Amniotic epithelial cell (primary cell): ENCODE measurements around the gene WFDC9.
A peak's percentile ranks its signal among the peaks of the same experiment; 100 is the strongest.
"Not testable (repeated sequence)": the region's sequence is repeated elsewhere in the genome, so short reads cannot be mapped to it uniquely, and the experiment has no call there.

Experiments
- DNase-seq: peaks from one replicate; pipeline ENCODE4 v3.0.0-alpha.2; 2010; ENCODE audit warnings: low read depth

WFDC9 gene

GRCh38 chr20:45592574-45593189 lies 38.4 kb downstream of the WFDC9 start:
- DNase-seq = peak; percentile 16

- DNase-seq = no peak
Observed at GRCh38 chr20:45589725-45590124, 41.4 kb downstream of the WFDC9 start.

- no peak for DNase-seq
Observed at GRCh38 chr20:45588800-45589199, 42.3 kb downstream of the WFDC9 start.

- not testable (repeated sequence) for DNase-seq
Observed at GRCh38 chr20:45585986-45586385, 45.1 kb downstream of the WFDC9 start.

GRCh38 chr20:45584294-45584693 lies 46.8 kb downstream of the WFDC9 start:
- DNase-seq = not testable (repeated sequence)

GRCh38 chr20:45583502-45583901 lies 47.6 kb downstream of the WFDC9 start:
- DNase-seq = no peak

- peak; percentile 0 for DNase-seq
Observed at GRCh38 chr20:45581702-45582101, 49.4 kb downstream of the WFDC9 start.

- no peak for DNase-seq
Observed at GRCh38 chr20:45579184-45579583, 51.9 kb downstream of the WFDC9 start, which contains the start of gene WFDC8. WFDC8 (minus strand) TSS chr20:45579284; CDS start chr20:45579247, 37 bp downstream.

GRCh38 chr20:45578231-45578630 lies 52.9 kb downstream of the WFDC9 start:
- no peak for DNase-seq

GRCh38 chr20:45576995-45577394 lies 54.1 kb downstream of the WFDC9 start:
- peak; percentile 4 for DNase-seq

- DNase-seq = no peak
Observed at GRCh38 chr20:45575931-45576330, 55.2 kb downstream of the WFDC9 start.

- not testable (repeated sequence) for DNase-seq
Observed at GRCh38 chr20:45569650-45570049, 61.4 kb downstream of the WFDC9 start.

- no peak for DNase-seq
Observed at GRCh38 chr20:45564760-45565276, 66.3 kb downstream of the WFDC9 start.
